ENCODE measurements around the gene TENM4. TPM values are rescaled to one million over a fixed set of nuclear protein-coding genes. Genes with fewer than 3 reads are reported as not detected.

The TENM4 gene
- total RNA-seq, 1 donor from 2014 or later, result 3.8 TPM

- Mint-ChIP-seq H3K27ac (ENCODE audit: unreplicated experiment) (no peak overlapping the region), H3K9me3 (ENCODE audit: low read depth) (no peaks in the 10 kb centered on the region), H3K27me3 (ENCODE audit: low read depth) (no peaks in the 10 kb centered on the region), H3K4me1 (ENCODE audit: low read depth) (peaks cover 38% of the 10 kb centered on the region), H3K36me3 (ENCODE audit: low read depth) (no peaks in the 10 kb centered on the region), H3K4me3 (ENCODE audit: unreplicated experiment) (no peak overlapping the region)
- TF ChIP-seq CTCF (IDR thresholded peaks at IDR 0.05), result no peak
- DNase-seq (ENCODE audit: low spot score), result no peak
Observed at GRCh38 chr11:78808923-78809322, 631.9 kb downstream of the TENM4 start.

GRCh38 chr11:78807351-78807750 is 633.5 kb downstream of the TENM4 start:
- no peak overlapping the region for H3K27ac Mint-ChIP-seq (ENCODE audit: unreplicated experiment)
- H3K4me3 Mint-ChIP-seq (ENCODE audit: unreplicated experiment), result no peak overlapping the region
- no peaks in the 10 kb centered on the region for H3K27me3 Mint-ChIP-seq (ENCODE audit: low read depth)
- no peaks in the 10 kb centered on the region for H3K36me3 Mint-ChIP-seq (ENCODE audit: low read depth)
- no peak for TF ChIP-seq CTCF (IDR thresholded peaks at IDR 0.05)
- no peaks in the 10 kb centered on the region for H3K9me3 Mint-ChIP-seq (ENCODE audit: low read depth)
- peaks cover 42% of the 10 kb centered on the region for H3K4me1 Mint-ChIP-seq (ENCODE audit: low read depth)
- DNase-seq (ENCODE audit: low spot score), result no peak

GRCh38 chr11:78806214-78807004 is 634.4 kb downstream of the TENM4 start:
- TF ChIP-seq CTCF (IDR thresholded peaks at IDR 0.05), result no peak
- no peak for DNase-seq (ENCODE audit: low spot score)
- H3K9me3 Mint-ChIP-seq (ENCODE audit: low read depth), result no peaks in the 10 kb centered on the region
- H3K36me3 Mint-ChIP-seq (ENCODE audit: low read depth), result no peaks in the 10 kb centered on the region
- no peak overlapping the region for H3K4me3 Mint-ChIP-seq (ENCODE audit: unreplicated experiment)
- peaks cover 51% of the 10 kb centered on the region for H3K4me1 Mint-ChIP-seq (ENCODE audit: low read depth)
- H3K27me3 Mint-ChIP-seq (ENCODE audit: low read depth), result no peaks in the 10 kb centered on the region
- no peak overlapping the region for H3K27ac Mint-ChIP-seq (ENCODE audit: unreplicated experiment)

GRCh38 chr11:78804991-78805390 is 635.8 kb downstream of the TENM4 start:
- no peak for DNase-seq (ENCODE audit: low spot score)
- no peaks in the 10 kb centered on the region for H3K9me3 Mint-ChIP-seq (ENCODE audit: low read depth)
- H3K4me3 Mint-ChIP-seq (ENCODE audit: unreplicated experiment), result no peak overlapping the region
- H3K27me3 Mint-ChIP-seq (ENCODE audit: low read depth), result no peaks in the 10 kb centered on the region
- no peak for TF ChIP-seq CTCF (IDR thresholded peaks at IDR 0.05)
- no peaks in the 10 kb centered on the region for H3K36me3 Mint-ChIP-seq (ENCODE audit: low read depth)
- H3K4me1 Mint-ChIP-seq (ENCODE audit: low read depth), result peaks cover 58% of the 10 kb centered on the region
- H3K27ac Mint-ChIP-seq (ENCODE audit: unreplicated experiment), result no peak overlapping the region

GRCh38 chr11:78803995-78804394 is 636.8 kb downstream of the TENM4 start:
- no peak overlapping the region for H3K27ac Mint-ChIP-seq (ENCODE audit: unreplicated experiment)
- peaks cover 55% of the 10 kb centered on the region for H3K4me1 Mint-ChIP-seq (ENCODE audit: low read depth)
- no peak overlapping the region for H3K4me3 Mint-ChIP-seq (ENCODE audit: unreplicated experiment)
- no peak for TF ChIP-seq CTCF (IDR thresholded peaks at IDR 0.05)
- no peaks in the 10 kb centered on the region for H3K27me3 Mint-ChIP-seq (ENCODE audit: low read depth)
- no peaks in the 10 kb centered on the region for H3K36me3 Mint-ChIP-seq (ENCODE audit: low read depth)
- no peaks in the 10 kb centered on the region for H3K9me3 Mint-ChIP-seq (ENCODE audit: low read depth)
- no peak for DNase-seq (ENCODE audit: low spot score)

Data from chondrocyte (in vitro differentiated cells).